Measurements from ENCODE around the gene EPOP. TPM values are rescaled to one million over a fixed set of nuclear protein-coding genes. Genes with fewer than 3 reads are reported as not detected.
A peak's percentile ranks its signal among the peaks of the same experiment; 100 is the strongest.

EPOP gene
- total RNA-seq, 1 experiment from 2014 or later = 4.0 TPM

DNA sequence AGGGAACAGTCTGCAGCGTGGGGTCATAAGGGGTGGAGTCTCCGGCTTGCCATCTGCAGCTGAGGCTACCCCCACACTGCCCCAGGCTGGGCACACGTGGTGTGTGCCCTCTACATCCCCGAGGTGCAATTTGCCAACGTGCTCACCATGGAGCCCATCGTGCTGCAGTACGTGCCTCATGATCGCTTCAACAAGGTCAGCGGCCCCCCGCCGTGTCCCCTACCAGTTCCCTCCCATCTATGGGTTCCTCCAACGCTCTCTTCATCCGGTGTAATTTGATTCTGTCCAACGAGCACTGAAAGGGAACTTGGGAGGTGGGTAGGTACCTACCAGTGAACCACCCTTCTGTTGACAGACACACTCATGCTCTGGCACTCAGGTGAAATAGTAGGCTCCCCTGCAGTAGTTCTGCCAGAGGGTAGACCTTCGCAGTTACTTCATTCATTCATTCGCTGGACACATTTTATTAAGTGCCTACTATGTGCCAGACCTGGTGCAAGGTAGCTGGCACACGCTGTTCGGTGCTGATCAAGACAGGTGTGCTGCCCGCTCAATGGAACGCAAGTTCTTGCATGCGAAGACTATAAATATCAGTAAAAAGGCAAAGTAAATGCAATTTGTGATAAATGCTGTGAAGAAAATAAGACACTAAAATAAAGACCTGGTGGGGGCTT is 33.1 kb upstream of the EPOP start:
- intact Hi-C loops (cut with micrococcal nuclease; ENCODE audit: unreplicated experiment) = no loop called here
- no peak for DNase-seq (ENCODE audit: low spot score)
- Histone ChIP-seq H3K4me3 (ENCODE audit: low read depth, low read length, poor library complexity, severe bottlenecking) (no peak overlapping the region), H3K27ac (ENCODE audit: low read depth, low read length, poor library complexity, severe bottlenecking) (no peak overlapping the region), H3K27me3 (replicated peaks; ENCODE audit: insufficient read depth, low read depth, low read length, poor library complexity) (no peaks in the 10 kb centered on the region), H3K36me3 (ENCODE audit: insufficient read depth, low read length, poor library complexity, severe bottlenecking) (peaks cover 7% of the 10 kb centered on the region), H3K4me1 (ENCODE audit: insufficient read depth, low read length, poor library complexity, severe bottlenecking) (no peaks in the 10 kb centered on the region), H3K9me3 (ENCODE audit: low read depth, low read length, poor library complexity, severe bottlenecking) (no peaks in the 10 kb centered on the region)
- POLR2A ChIA-PET (ENCODE audit: low non-redundant PET) = no interaction called here
- CTCF ChIA-PET = no interaction called here
- BruUV-seq (replicated peaks) = TSS peak; percentile 26
- TF ChIP-seq, protein P1, sequence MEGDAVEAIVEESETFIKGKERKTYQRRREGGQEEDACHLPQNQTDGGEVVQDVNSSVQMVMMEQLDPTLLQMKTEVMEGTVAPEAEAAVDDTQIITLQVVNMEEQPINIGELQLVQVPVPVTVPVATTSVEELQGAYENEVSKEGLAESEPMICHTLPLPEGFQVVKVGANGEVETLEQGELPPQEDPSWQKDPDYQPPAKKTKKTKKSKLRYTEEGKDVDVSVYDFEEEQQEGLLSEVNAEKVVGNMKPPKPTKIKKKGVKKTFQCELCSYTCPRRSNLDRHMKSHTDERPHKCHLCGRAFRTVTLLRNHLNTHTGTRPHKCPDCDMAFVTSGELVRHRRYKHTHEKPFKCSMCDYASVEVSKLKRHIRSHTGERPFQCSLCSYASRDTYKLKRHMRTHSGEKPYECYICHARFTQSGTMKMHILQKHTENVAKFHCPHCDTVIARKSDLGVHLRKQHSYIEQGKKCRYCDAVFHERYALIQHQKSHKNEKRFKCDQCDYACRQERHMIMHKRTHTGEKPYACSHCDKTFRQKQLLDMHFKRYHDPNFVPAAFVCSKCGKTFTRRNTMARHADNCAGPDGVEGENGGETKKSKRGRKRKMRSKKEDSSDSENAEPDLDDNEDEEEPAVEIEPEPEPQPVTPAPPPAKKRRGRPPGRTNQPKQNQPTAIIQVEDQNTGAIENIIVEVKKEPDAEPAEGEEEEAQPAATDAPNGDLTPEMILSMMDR (conservative IDR thresholded peaks at IDR 0.05; ENCODE audit: low read depth, low read length) = no peak
- no peak for TF ChIP-seq EZH2 (IDR thresholded peaks at IDR 0.05; ENCODE audit: borderline replicate concordance, low read depth, low read length, poor library complexity, severe bottlenecking)

DNA sequence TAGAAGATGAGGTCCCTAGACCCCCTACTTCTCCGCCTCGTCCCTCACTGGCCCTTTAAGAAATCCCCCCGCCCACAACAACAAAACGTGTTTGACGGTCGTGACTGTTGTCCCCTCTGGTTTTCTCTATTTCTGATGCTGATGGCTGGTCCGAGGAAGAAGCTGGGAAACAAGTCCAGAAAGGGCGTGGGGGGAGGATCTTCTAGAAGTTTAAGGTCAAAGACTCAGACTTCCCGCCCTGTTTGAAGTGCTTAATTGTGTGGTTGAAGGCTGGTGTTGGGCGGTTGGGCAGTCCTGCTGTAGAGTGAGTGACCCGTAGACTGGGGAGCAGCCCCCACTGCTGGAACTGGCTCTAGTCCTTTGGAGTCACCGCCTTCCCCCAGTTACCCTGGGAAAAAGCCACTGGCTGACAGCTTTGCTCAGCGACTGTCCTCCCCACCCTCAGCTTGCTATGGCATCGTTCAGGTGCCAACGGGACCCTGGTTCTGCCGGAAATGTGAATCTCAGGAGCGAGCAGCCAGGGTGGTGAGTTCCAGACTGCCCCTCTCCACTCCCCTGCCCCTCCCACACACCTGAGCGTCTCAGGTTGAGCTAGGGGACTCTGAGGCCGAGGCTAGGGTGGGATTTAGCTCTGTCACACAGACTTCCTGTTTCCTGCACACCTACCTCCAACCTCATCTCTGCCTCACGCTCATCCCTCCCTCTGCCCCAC is 31.9 kb upstream of the EPOP start:
- no peaks in the 10 kb centered on the region for H3K27me3 ChIP-seq (replicated peaks; ENCODE audit: insufficient read depth, low read depth, low read length, poor library complexity)
- ChIA-PET POLR2A (ENCODE audit: low non-redundant PET) (no interaction called here), CTCF (no interaction called here)
- no TSS peak for BruUV-seq (replicated peaks)
- no peaks in the 10 kb centered on the region for H3K9me3 ChIP-seq (ENCODE audit: low read depth, low read length, poor library complexity, severe bottlenecking)
- H3K4me3 ChIP-seq (ENCODE audit: low read depth, low read length, poor library complexity, severe bottlenecking) = peak overlapping the region; percentile 71
- no peak for TF ChIP-seq EZH2 (IDR thresholded peaks at IDR 0.05; ENCODE audit: borderline replicate concordance, low read depth, low read length, poor library complexity, severe bottlenecking)
- TF ChIP-seq, protein P1 (conservative IDR thresholded peaks at IDR 0.05; ENCODE audit: low read depth, low read length) = no peak
- no peaks in the 10 kb centered on the region for H3K4me1 ChIP-seq (ENCODE audit: insufficient read depth, low read length, poor library complexity, severe bottlenecking)
- no peak for DNase-seq (ENCODE audit: low spot score)
- peaks cover 6% of the 10 kb centered on the region for H3K36me3 ChIP-seq (ENCODE audit: insufficient read depth, low read length, poor library complexity, severe bottlenecking)
- H3K27ac ChIP-seq (ENCODE audit: low read depth, low read length, poor library complexity, severe bottlenecking) = no peak overlapping the region
- intact Hi-C loops (cut with micrococcal nuclease; ENCODE audit: unreplicated experiment) = no loop called here

DNA sequence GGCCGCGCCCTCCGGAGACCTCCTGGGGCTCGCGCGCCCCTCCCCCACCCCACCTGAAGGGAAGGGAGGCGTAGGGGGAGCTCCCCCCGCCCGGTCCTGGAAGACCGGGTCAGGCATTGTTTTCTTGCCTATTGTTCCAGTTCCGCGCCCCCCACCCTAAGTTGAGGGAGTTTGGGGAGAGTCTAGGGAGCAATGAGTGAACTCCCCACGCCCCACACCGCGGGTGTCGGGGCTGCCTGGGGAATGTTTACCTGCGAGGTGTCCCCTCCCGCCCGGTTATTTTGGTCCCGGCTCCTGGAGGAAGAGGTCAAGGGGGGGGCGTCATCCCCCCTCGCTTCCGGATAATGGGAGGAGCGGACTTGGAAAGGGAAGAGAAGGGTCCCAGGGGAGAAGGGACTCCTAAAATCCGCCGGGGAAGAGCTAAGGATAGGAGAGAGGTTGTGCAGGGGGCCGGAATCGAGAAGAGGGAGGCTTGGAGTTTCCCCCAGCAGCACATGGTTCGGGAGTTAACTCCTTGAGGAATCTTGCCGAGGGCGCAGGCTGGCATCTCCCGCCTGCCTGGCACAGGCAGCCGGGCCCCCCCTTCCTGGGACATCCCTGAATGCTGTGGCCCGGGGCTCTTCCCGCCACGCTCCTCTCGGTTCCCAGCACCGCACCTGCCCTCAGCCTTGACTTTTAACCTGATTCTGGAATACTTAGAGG is 31.2 kb upstream of the EPOP start:
- no peaks in the 10 kb centered on the region for H3K9me3 ChIP-seq (ENCODE audit: low read depth, low read length, poor library complexity, severe bottlenecking)
- H3K27ac ChIP-seq (ENCODE audit: low read depth, low read length, poor library complexity, severe bottlenecking) = peak overlapping the region; percentile 65
- peak overlapping the region; percentile 71 for H3K4me3 ChIP-seq (ENCODE audit: low read depth, low read length, poor library complexity, severe bottlenecking)
- ChIA-PET POLR2A (ENCODE audit: low non-redundant PET) (interaction anchor here (0.6 kb wide), 1 partner anchor 138 kb away, joined by 4 read pairs; no protein-coding TSS in a partner anchor), CTCF (no interaction called here)
- H3K36me3 ChIP-seq (ENCODE audit: insufficient read depth, low read length, poor library complexity, severe bottlenecking) = peaks cover 6% of the 10 kb centered on the region
- H3K4me1 ChIP-seq (ENCODE audit: insufficient read depth, low read length, poor library complexity, severe bottlenecking) = no peaks in the 10 kb centered on the region
- no TSS peak for BruUV-seq (replicated peaks)
- peak; percentile 44 for DNase-seq (ENCODE audit: low spot score)
- no peaks in the 10 kb centered on the region for H3K27me3 ChIP-seq (replicated peaks; ENCODE audit: insufficient read depth, low read depth, low read length, poor library complexity)
- TF ChIP-seq EZH2 (IDR thresholded peaks at IDR 0.05; ENCODE audit: borderline replicate concordance, low read depth, low read length, poor library complexity, severe bottlenecking) = no peak
- TF ChIP-seq, protein P1 (conservative IDR thresholded peaks at IDR 0.05; ENCODE audit: low read depth, low read length) = no peak
- intact Hi-C loops (cut with micrococcal nuclease; ENCODE audit: unreplicated experiment) = no loop called here

Measured in A673 (cell line).